ENCODE data around the gene DZIP3.
"Not testable (repeated sequence)": the region's sequence is repeated elsewhere in the genome, so short reads cannot be mapped to it uniquely, and the experiment has no call there.

Gene DZIP3

DNA sequence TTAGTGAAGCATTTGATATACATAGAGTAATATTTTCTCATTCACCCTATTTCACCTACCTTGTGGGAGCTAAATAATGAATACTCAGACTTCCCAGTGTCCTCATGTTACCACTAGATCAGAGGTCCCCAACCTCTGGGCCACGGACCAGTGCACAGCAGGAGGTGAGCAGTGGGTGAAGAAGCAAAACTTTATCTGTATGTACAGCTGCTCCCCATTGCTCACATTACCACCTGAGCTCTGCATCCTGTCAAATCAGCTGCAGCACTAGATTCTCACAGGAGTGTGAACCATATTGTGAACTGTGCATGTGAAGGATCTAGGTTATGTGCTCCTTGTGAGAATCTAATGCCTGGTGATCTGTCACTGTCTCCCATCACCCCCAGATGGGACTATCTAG, 88.3 kb downstream of the DZIP3 start:
- no peak for DNase-seq (ENCODE audit: low read depth, low spot score)

GRCh38 chr3:108692286-108692685, 102.8 kb downstream of the DZIP3 start:
- DNase-seq (ENCODE audit: low read depth, low spot score) = not testable (repeated sequence)

DNA sequence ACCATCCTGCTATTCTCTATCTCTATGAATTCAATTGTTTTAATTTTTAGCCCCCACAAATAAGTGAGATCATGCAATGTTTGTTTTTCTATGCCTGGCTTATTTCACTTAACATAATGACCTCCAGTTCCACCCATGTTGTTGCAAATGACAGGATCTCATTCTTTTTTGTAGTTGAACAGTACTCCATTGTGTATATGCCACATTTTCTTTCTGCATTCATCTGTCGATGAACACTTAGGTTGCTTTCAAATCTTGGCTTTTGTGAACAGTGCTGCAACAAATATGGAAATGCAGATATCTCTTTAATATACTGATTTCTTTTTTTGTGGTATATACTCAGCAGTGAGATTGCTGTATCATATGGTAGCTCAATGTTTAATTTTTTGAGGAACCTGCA, 108.9 kb downstream of the DZIP3 start:
- no peak for DNase-seq (ENCODE audit: low read depth, low spot score)

DNA sequence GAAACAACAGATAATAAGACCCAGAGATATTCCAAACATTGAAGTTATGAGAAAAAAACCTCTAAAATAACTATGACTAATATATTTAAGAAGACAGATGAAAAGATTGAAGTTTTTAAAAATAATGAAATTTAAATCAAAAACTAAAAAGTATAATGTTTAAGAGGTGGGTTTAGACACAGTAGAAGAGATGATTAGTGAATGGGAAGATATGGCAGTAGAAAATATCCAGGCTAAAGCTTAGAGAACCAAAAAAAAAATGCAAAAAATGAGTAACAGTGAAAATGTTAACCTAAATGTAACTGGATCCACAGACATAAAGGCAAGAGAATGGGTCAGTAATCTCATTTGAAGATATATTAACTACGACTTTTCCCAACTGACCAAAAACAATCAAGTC, 115.5 kb downstream of the DZIP3 start:
- no peak for DNase-seq (ENCODE audit: low read depth, low spot score)

GRCh38 chr3:108713009-108713516, 123.5 kb downstream of the DZIP3 start:
- no peak for DNase-seq (ENCODE audit: low read depth, low spot score)

DNA sequence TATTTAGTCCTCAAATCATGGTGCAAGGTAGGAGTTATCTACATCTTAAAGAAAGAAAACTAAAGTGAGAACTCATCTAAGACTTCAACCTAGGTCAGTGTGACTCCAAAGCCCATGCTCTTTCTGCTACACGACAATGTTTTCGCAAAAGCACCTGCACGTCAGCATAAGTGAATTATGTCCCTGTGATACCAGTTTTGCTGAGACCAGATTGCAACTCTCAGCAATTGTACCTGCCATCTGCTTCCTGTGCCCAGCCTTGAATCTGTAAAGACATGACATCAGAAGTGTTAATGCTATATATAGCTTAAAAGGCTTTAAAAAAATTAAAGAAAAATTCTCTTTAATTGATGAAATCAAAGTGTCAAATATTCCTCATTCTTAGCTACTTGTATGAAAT, 124.3 kb downstream of the DZIP3 start:
- DNase-seq (ENCODE audit: low read depth, low spot score) = no peak

GRCh38 chr3:108718454-108718853, 128.9 kb downstream of the DZIP3 start:
- DNase-seq (ENCODE audit: low read depth, low spot score) = no peak

- DNase-seq (ENCODE audit: low read depth, low spot score) = no peak
Measured at GRCh38 chr3:108719178-108719806, 129.8 kb downstream of the DZIP3 start.

- DNase-seq (ENCODE audit: low read depth, low spot score) = no peak
Measured at GRCh38 chr3:108722724-108723123, 133.2 kb downstream of the DZIP3 start.

DNA sequence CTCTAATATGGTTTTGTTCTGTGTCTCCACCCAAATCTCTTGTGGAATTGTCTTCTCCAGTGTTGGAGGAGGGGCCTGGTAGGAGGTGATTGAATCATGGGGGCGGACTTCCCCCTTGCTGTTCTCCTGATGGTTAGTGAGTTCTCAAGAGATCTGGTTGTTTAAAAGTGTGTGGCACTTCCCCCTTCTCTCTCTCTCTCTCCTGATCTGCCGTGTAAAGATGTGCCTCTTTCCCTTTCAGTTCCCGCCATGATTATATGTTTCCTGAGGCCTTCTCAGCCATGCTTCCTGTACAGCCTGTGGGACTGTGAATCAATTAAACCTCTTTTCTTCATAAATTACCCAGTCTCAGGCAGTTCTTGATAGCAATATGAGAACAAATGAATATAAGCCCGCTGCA, 134.6 kb downstream of the DZIP3 start:
- DNase-seq (ENCODE audit: low read depth, low spot score) = no peak

DNA sequence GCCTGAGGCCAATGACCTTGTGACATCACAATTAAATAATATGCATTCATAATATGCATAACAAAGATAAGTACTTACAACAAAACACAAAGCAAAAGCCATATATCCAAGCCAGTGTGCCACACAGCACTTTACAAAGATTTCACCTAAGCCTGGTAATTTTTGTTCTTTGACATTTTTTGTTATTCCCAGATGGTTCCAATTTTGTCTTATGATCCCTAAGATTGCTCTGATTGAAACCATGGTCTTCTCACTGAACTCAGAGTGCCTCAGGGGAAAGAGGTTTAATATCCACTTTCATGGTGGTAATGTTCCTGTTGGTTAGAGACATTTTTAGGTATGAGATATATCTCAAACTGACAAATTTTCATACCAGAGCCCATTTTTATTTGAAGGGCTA, 138.6 kb downstream of the DZIP3 start:
- no peak for DNase-seq (ENCODE audit: low read depth, low spot score)

DNA sequence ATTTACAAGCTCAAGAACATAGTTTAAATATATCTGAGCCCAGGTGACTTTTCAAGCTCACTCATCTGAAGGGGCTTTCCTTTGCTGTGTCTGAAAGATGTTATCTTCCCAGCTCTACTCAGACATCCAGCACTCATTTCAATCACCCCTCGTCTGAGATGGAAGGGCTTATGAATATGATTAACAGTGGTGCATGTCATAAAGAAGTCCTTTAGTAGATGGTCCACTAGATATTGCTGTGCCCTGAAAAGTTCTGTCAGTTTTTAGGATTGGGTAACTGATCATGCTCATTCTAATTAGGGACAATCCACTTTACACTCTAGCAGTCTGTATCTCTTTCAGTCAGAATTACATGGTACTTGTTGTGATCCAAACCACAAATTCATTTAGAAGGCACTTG, 139.4 kb downstream of the DZIP3 start:
- DNase-seq (ENCODE audit: low read depth, low spot score) = no peak

GRCh38 chr3:108736821-108737220, 147.3 kb downstream of the DZIP3 start:
- no peak for DNase-seq (ENCODE audit: low read depth, low spot score)

DNA sequence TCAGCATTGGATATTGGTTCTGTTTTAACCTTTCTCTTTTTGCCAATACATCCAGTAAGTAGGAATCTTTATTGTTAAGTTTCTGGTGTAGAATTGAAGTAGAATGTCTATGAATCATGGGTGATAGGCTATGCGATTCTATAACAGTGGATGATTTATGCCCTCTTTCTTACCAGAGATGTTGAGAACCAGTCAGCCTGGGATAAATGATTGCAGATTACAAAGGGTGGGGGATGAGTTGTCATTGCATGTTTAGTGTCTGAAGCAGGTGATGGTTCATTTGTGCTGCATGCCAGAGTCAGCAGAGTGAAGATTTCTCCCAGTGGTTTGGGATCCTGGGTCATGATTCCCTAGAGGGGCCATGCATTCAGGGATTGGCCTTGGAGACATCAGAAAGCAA, 153.4 kb downstream of the DZIP3 start:
- no peak for DNase-seq (ENCODE audit: low read depth, low spot score)
